ENCODE measurements around the gene STARD7. TPM values are rescaled to one million over a fixed set of nuclear protein-coding genes. Genes with fewer than 3 reads are reported as not detected.

Gene STARD7
- total and polyA plus RNA-seq, 2 of the 13 experiments (the other 11 are each of a cell fraction or from before 2014, with no cell fraction given): 88.2 to 300 TPM

GRCh38 chr2:96143231-96143847, 65.3 kb downstream of the STARD7 start (continued):
- TF ChIP-seq, protein P1, sequence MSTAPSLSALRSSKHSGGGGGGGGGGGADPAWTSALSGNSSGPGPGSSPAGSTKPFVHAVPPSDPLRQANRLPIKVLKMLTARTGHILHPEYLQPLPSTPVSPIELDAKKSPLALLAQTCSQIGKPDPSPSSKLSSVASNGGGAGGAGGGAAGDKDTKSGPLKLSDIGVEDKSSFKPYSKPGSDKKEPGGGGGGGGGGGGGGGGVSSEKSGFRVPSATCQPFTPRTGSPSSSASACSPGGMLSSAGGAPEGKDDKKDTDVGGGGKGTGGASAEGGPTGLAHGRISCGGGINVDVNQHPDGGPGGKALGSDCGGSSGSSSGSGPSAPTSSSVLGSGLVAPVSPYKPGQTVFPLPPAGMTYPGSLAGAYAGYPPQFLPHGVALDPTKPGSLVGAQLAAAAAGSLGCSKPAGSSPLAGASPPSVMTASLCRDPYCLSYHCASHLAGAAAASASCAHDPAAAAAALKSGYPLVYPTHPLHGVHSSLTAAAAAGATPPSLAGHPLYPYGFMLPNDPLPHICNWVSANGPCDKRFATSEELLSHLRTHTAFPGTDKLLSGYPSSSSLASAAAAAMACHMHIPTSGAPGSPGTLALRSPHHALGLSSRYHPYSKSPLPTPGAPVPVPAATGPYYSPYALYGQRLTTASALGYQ (CRISPR knock-in tag; IDR thresholded peaks at IDR 0.05): no peak
- TF ChIP-seq, protein P2, sequence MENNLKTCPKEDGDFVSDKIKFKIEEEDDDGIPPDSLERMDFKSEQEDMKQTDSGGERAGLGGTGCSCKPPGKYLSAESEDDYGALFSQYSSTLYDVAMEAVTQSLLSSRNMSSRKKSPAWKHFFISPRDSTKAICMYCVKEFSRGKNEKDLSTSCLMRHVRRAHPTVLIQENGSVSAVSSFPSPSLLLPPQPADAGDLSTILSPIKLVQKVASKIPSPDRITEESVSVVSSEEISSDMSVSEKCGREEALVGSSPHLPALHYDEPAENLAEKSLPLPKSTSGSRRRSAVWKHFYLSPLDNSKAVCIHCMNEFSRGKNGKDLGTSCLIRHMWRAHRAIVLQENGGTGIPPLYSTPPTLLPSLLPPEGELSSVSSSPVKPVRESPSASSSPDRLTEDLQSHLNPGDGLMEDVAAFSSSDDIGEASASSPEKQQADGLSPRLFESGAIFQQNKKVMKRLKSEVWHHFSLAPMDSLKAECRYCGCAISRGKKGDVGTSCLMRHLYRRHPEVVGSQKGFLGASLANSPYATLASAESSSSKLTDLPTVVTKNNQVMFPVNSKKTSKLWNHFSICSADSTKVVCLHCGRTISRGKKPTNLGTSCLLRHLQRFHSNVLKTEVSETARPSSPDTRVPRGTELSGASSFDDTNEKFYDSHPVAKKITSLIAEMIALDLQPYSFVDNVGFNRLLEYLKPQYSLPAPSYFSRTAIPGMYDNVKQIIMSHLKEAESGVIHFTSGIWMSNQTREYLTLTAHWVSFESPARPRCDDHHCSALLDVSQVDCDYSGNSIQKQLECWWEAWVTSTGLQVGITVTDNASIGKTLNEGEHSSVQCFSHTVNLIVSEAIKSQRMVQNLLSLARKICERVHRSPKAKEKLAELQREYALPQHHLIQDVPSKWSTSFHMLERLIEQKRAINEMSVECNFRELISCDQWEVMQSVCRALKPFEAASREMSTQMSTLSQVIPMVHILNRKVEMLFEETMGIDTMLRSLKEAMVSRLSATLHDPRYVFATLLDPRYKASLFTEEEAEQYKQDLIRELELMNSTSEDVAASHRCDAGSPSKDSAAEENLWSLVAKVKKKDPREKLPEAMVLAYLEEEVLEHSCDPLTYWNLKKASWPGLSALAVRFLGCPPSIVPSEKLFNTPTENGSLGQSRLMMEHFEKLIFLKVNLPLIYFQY (CRISPR knock-in tag; IDR thresholded peaks at IDR 0.05; ENCODE audit: borderline replicate concordance): no peak
- TF ChIP-seq WIZ (CRISPR knock-in tag; IDR thresholded peaks at IDR 0.05): no peak
- TF ChIP-seq CC2D1A (CRISPR knock-in tag; IDR thresholded peaks at IDR 0.05): no peak
- no peak for TF ChIP-seq EHMT2 (IDR thresholded peaks at IDR 0.05; ENCODE audit: borderline replicate concordance, low read depth, low read length)
- no peak for TF ChIP-seq SATB2 (CRISPR knock-in tag; IDR thresholded peaks at IDR 0.05)
- TF ChIP-seq CAMTA2 (CRISPR knock-in tag; IDR thresholded peaks at IDR 0.05; ENCODE audit: borderline replicate concordance): no peak
- TF ChIP-seq SNAPC2 (CRISPR knock-in tag; IDR thresholded peaks at IDR 0.05): no peak
- no peak for TF ChIP-seq KDM1A (CRISPR knock-in tag; IDR thresholded peaks at IDR 0.05)
- no peak for TF ChIP-seq MAFF (IDR thresholded peaks at IDR 0.05; ENCODE audit: low read depth, low read length)
- TF ChIP-seq REPIN1 (CRISPR knock-in tag; IDR thresholded peaks at IDR 0.05; ENCODE audit: borderline replicate concordance, low read depth): no peak
- no peak for TF ChIP-seq TEF (CRISPR knock-in tag; IDR thresholded peaks at IDR 0.05)
